ENCODE measurements around the gene PEX5L.

GRCh38 chr3:179806177-179806576 is 230.6 kb downstream of the PEX5L start:
- TF ChIP-seq, protein P1, sequence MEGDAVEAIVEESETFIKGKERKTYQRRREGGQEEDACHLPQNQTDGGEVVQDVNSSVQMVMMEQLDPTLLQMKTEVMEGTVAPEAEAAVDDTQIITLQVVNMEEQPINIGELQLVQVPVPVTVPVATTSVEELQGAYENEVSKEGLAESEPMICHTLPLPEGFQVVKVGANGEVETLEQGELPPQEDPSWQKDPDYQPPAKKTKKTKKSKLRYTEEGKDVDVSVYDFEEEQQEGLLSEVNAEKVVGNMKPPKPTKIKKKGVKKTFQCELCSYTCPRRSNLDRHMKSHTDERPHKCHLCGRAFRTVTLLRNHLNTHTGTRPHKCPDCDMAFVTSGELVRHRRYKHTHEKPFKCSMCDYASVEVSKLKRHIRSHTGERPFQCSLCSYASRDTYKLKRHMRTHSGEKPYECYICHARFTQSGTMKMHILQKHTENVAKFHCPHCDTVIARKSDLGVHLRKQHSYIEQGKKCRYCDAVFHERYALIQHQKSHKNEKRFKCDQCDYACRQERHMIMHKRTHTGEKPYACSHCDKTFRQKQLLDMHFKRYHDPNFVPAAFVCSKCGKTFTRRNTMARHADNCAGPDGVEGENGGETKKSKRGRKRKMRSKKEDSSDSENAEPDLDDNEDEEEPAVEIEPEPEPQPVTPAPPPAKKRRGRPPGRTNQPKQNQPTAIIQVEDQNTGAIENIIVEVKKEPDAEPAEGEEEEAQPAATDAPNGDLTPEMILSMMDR (IDR thresholded peaks at IDR 0.05): no peak
- TF ChIP-seq POLR2A (IDR thresholded peaks at IDR 0.05): no peak

Data from heart left ventricle (tissue), 13 donors.